GM12878 (cell line): ENCODE data around the gene SEC23A. TPM values are rescaled to one million over a fixed set of nuclear protein-coding genes. Genes with fewer than 3 reads are reported as not detected.
"Not testable (repeated sequence)": the region's sequence is repeated elsewhere in the genome, so short reads cannot be mapped to it uniquely, and the experiment has no call there.

Source experiments
- ATAC-seq: fragments of 200-7000 bp; cut with Tn5 transposase; 3 replicates; pipeline ENCODE4 v1.9.1; 2020; ENCODE audit warnings: mild to moderate bottlenecking, moderate library complexity
- BruUV-seq: library from RNA; stranded (reverse); fragments of 400-500 nt; replicated peaks from 2 replicates; lab custom pipeline; 2021; lab: Mats Ljungman, UMichigan
- CTCF ChIA-PET: fragments of 300-600 bp; sonication (Branson Sonifier 250); formaldehyde crosslinking; extraction: SDS; loops from one replicate; lab custom pipeline; 2021; ENCODE audit warnings: inconsistent platforms; lab: Yijun Ruan, JAX
- POLR2A ChIA-PET: fragments of 350-600 bp; formaldehyde crosslinking; extraction: SDS; loops from one replicate; lab custom pipeline; 2021; ENCODE audit warnings: inconsistent platforms; lab: Charles Lee
- RAD21 ChIA-PET: fragments of 300-600 bp; sonication (Branson Sonifier 250); formaldehyde crosslinking; loops from one replicate; lab custom pipeline; 2023; ENCODE audit warnings: antibody characterized with exemption; ENCODE audit not compliant: unreplicated experiment; lab: Charles Lee
- SMC1A ChIA-PET: fragments of 300-600 bp; sonication (Branson Sonifier 250); formaldehyde crosslinking; loops from one replicate; lab custom pipeline; 2023; ENCODE audit not compliant: unreplicated experiment, uncharacterized antibody; lab: Charles Lee
- DNase-seq: peaks from one replicate; pipeline ENCODE4 v3.0.0-alpha.2; 2011; ENCODE audit warnings: low read depth, low spot score
- FAIRE-seq: peaks from 3 replicates; lab custom pipeline; 2011; peaks lifted over from hg19 to GRCh38; lab: Jason Lieb, UNC
- H2AFZ ChIP-seq: 2 replicates; pipeline ENCODE4 v1.6.0; 2011; ENCODE audit warnings: low read depth, low read length, control low read depth; ENCODE audit not compliant: control insufficient read depth
- H3K27ac ChIP-seq: 2 replicates; pipeline ENCODE4 v1.5.1; 2011; ENCODE audit warnings: control low read depth; ENCODE audit not compliant: control insufficient read depth, insufficient read depth
- H3K27me3 ChIP-seq, 2 experiments: replicated peaks in 1 of 2; 2 replicates each; pipeline versions ENCODE4 v1.6.0 to v1.6.1; 2011; ENCODE audit warnings: low read length in 1 of 2; ENCODE audit not compliant: control insufficient read depth in 2 of 2, insufficient read depth in 2 of 2
- H3K36me3 ChIP-seq, 2 experiments: 2 replicates each; pipeline ENCODE4 v1.5.1; 2011; ENCODE audit warnings: low read length in 1 of 2; ENCODE audit not compliant: control insufficient read depth in 2 of 2, insufficient read depth in 2 of 2
- H3K4me1 ChIP-seq: 2 replicates; pipeline ENCODE4 v1.6.1; 2011; ENCODE audit warnings: mild to moderate bottlenecking, low read length, moderate library complexity, mixed read lengths; ENCODE audit not compliant: control insufficient read depth, insufficient read depth
- H3K4me2 ChIP-seq: 2 replicates; pipeline ENCODE4 v1.6.0; 2011; ENCODE audit warnings: control low read depth; ENCODE audit not compliant: control insufficient read depth, insufficient read depth
- H3K4me3 ChIP-seq: fragments of 200-600 bp; sonication (generic); 2 replicates; pipeline ENCODE4 v1.5.1; 2016
- H3K79me2 ChIP-seq: 2 replicates; pipeline ENCODE4 v1.6.0; 2011; ENCODE audit warnings: low read length; ENCODE audit not compliant: control insufficient read depth, insufficient read depth
- H3K9ac ChIP-seq: 2 replicates; pipeline ENCODE4 v1.8.0; 2011; ENCODE audit warnings: low read length, control low read depth, mixed read lengths; ENCODE audit not compliant: control insufficient read depth, insufficient read depth
- H3K9me3 ChIP-seq: replicated peaks from 3 replicates; pipeline ENCODE4 v1.5.1; 2011; ENCODE audit warnings: mild to moderate bottlenecking, low read length; ENCODE audit not compliant: control insufficient read depth, insufficient read depth
- H4K20me1 ChIP-seq: 2 replicates; pipeline ENCODE4 v1.6.0; 2011; ENCODE audit not compliant: control insufficient read depth, insufficient read depth
- BACH1 ChIP-seq: fragments of 450-650 bp; IDR thresholded peaks from 2 replicates; pipeline ENCODE4 v1.6.1; 2017; ENCODE audit warnings: mild to moderate bottlenecking, borderline replicate concordance
- DPF2 ChIP-seq: fragments of 450-650 bp; IDR thresholded peaks from 2 replicates; pipeline ENCODE4 v1.6.1; 2017; ENCODE audit warnings: mild to moderate bottlenecking
- FOXK2 ChIP-seq: fragments of 450-650 bp; IDR thresholded peaks from 2 replicates; pipeline ENCODE4 v1.6.1; 2017; ENCODE audit warnings: mild to moderate bottlenecking, moderate library complexity
- GABPA ChIP-seq: IDR thresholded peaks from 2 replicates; pipeline ENCODE4 v1.6.1; 2014; ENCODE audit warnings: antibody characterized with exemption, low read depth, mild to moderate bottlenecking, inconsistent platforms
- HDGF ChIP-seq: fragments of 450-650 bp; IDR thresholded peaks from 2 replicates; pipeline ENCODE4 v1.6.1; 2016; ENCODE audit warnings: antibody characterized with exemption
- IKZF1 ChIP-seq: fragments of 450-650 bp; conservative IDR thresholded peaks from 2 replicates; pipeline ENCODE4 v1.6.1; 2017; ENCODE audit warnings: antibody characterized with exemption, mild to moderate bottlenecking
- MAX ChIP-seq: IDR thresholded peaks from 2 replicates; pipeline ENCODE4 v1.6.1; 2012; ENCODE audit warnings: low read depth, low read length, improper control_type of control experiment
- MLLT1 ChIP-seq: fragments of 450-650 bp; IDR thresholded peaks from 2 replicates; pipeline ENCODE4 v1.6.1; 2016; ENCODE audit warnings: mild to moderate bottlenecking
- MTA2 ChIP-seq: fragments of 450-650 bp; IDR thresholded peaks from 2 replicates; pipeline ENCODE4 v1.6.1; 2016; ENCODE audit warnings: low read depth, mild to moderate bottlenecking, moderate library complexity
- NFYB ChIP-seq: IDR thresholded peaks from 2 replicates; pipeline ENCODE4 v1.6.1; 2011; ENCODE audit warnings: low read depth, mild to moderate bottlenecking, low read length, improper control_type of control experiment, moderate library complexity; ENCODE audit not compliant: insufficient read depth
- NR2F1 ChIP-seq: fragments of 450-650 bp; conservative IDR thresholded peaks from 2 replicates; pipeline ENCODE4 v1.6.1; 2017; ENCODE audit warnings: mild to moderate bottlenecking
- RELB ChIP-seq: fragments of 450-650 bp; IDR thresholded peaks from 2 replicates; pipeline ENCODE4 v1.6.1; 2017; ENCODE audit warnings: low read depth, mild to moderate bottlenecking, moderate library complexity
- SMARCA5 ChIP-seq: fragments of 450-650 bp; IDR thresholded peaks from 2 replicates; pipeline ENCODE4 v1.6.1; 2017; ENCODE audit warnings: mild to moderate bottlenecking
- SREBF1 ChIP-seq: IDR thresholded peaks from 2 replicates; pipeline ENCODE4 v1.6.1; 2012; ENCODE audit warnings: mild to moderate bottlenecking, low read length
- WGBS: methylation state at CpG from one replicate; pipeline ENCODE4 v1.1.6; 2016; ENCODE audit warnings: low lambda C conversion rate; ENCODE audit not compliant: insufficient replicate concordance, insufficient coverage; ENCODE audit errors: missing lambda C conversion rate; 5-methylcytosine and 5-hydroxymethylcytosine counted together
- in situ Hi-C: fragments of 300-500 bp; cut with MboI; formaldehyde crosslinking; loops from 9 replicates; pipeline ENCODE4 v1.14.3; 2018; ENCODE audit warnings: mixed read lengths
- intact Hi-C: fragments of 100-400 bp; cut with micrococcal nuclease; formaldehyde crosslinking; loops from one replicate; pipeline ENCODE4 v1.14.2; 2022; ENCODE audit not compliant: unreplicated experiment
- polyA plus RNA-seq, 11 experiments: library from polyadenylated mRNA; depleted of rRNA in 4 of 11; unstranded in 6 of 11; stranded (reverse) in 5 of 11; fragments of >200 nt; fragmentation: Nextera tagmentation in 4 of 11; fragmentation: Illumina TruSeq in 1 of 11; extraction: Ambion mirVana in 4 of 11; extraction: Trizol in 1 of 11; gene quantifications; 1 replicate in 1 of 11; 2 replicates in 10 of 11; pipeline versions ENCODE4 v1.2.1 to v1.2.3, GENCODE V29; 2011 to 2016; ENCODE audit warnings: inconsistent platforms in 2 of 11, missing spikeins in 2 of 11, low read depth in 1 of 11
- total RNA-seq, 4 experiments: library from RNA; depleted of rRNA in 3 of 4; stranded (reverse); fragments of >200 nt in 3 of 4; fragmentation: Illumina TruSeq in 1 of 4; extraction: Trizol in 1 of 4; gene quantifications; 2 replicates each; pipeline versions ENCODE4 v1.2.1 to v1.2.3, GENCODE V29; 2013 to 2021

Gene SEC23A
- total and polyA plus RNA-seq, 10 of the 15 experiments (the other 5 are each of a cell fraction or from before 2014, with no cell fraction given), result 13.6 to 63.8 (median 37.3) TPM

GRCh38 chr14:39052869-39053454 lies 50.1 kb downstream of the SEC23A start:
- CTCF ChIA-PET, result interaction anchor here (1.0 kb wide), 1 partner anchor 37 kb away, joined by 4 read pairs; no protein-coding TSS in a partner anchor
- H3K4me3 ChIP-seq, H3K79me2 ChIP-seq, BruUV-seq, intact Hi-C loops, FAIRE-seq, H3K27ac ChIP-seq, in situ Hi-C loops, H3K4me1 ChIP-seq, H3K9ac ChIP-seq, H4K20me1 ChIP-seq, H3K4me2 ChIP-seq, POLR2A ChIA-PET, ATAC-seq, SMC1A ChIA-PET, H3K27me3 ChIP-seq, RAD21 ChIA-PET, H2AFZ ChIP-seq, DNase-seq: not testable (repeated sequence)
- H3K9me3 ChIP-seq, result peaks cover 17% of the 10 kb centered on the region
- TF ChIP-seq FOXK2, result 0 out of 2 replicates have a peak, but pooled peaks have one; percentile 24
- 98% methylated on average over 5 of the region's 5 CpGs for WGBS
- peaks cover 4 to 38% of the 10 kb centered on the region in 2 experiments for H3K36me3 ChIP-seq

- H3K4me2 ChIP-seq, result no peak overlapping the region
- H3K27me3 ChIP-seq, result no peaks in the 10 kb centered on the region
- BruUV-seq, result no TSS peak
- ChIA-PET RAD21 (no interaction called here), SMC1A (interaction anchor here (1.2 to 2.1 kb wide), 2 partner anchors 10 to 11 kb away, joined by 3 to 7 read pairs; no protein-coding TSS in a partner anchor), POLR2A (no interaction called here), CTCF (no interaction called here)
- H3K4me3 ChIP-seq, result no peak overlapping the region
- no peak for DNase-seq
- H3K9me3 ChIP-seq, result no peaks in the 10 kb centered on the region; the same call in 1 of the 3 replicates
- H4K20me1 ChIP-seq, result no peaks in the 10 kb centered on the region
- 43% methylated on average over 2 of the region's 2 CpGs for WGBS
- no peak overlapping the region for H3K9ac ChIP-seq
- peaks cover 3 to 39% of the 10 kb centered on the region in 2 experiments for H3K36me3 ChIP-seq
- no peak overlapping the region for H2AFZ ChIP-seq
- intact Hi-C loops (no loop called here), in situ Hi-C loops (no loop called here)
- peak; percentile 72 for ATAC-seq
- H3K27ac ChIP-seq, result no peak overlapping the region
- FAIRE-seq, result peak; percentile 75
- H3K79me2 ChIP-seq, result no peaks in the 10 kb centered on the region
- no peaks in the 10 kb centered on the region for H3K4me1 ChIP-seq
- TF ChIP-seq BACH1 (no peak), SMARCA5 (0 out of 2 replicates have a peak, but pooled peaks have one; percentile 14), HDGF (no peak), MLLT1 (no peak), MAX (no peak), GABPA (no peak), RELB (0 out of 2 replicates have a peak, but pooled peaks have one; percentile 47), IKZF1 (peak; percentile 60), MTA2 (peak; percentile 82), NR2F1 (peak; percentile 65; the same call in 1 of the 2 replicates), DPF2 (peak; percentile 49; the same call in 1 of the 2 replicates), NFYB (no peak), SREBF1 (no peak)
Measured at GRCh38 chr14:39050389-39050788, 52.6 kb downstream of the SEC23A start.
